GM12892 (cell line): ENCODE data around the gene HRH4. TPM values are rescaled to one million over a fixed set of nuclear protein-coding genes. Genes with fewer than 3 reads are reported as not detected.

Source experiments
- DNase-seq: peaks from one replicate; pipeline ENCODE4 v3.0.0; 2011; ENCODE audit not compliant: insufficient read length
- FAIRE-seq: peaks from 2 replicates; lab custom pipeline; 2011; peaks lifted over from hg19 to GRCh38; lab: Jason Lieb, UNC
- POLR2A ChIP-seq: IDR thresholded peaks from 2 replicates; pipeline ENCODE4 v1.6.1; 2011; ENCODE audit warnings: low read depth, low read length, control low read depth
- POLR2AphosphoS5 ChIP-seq: IDR thresholded peaks from 2 replicates; pipeline ENCODE4 v1.6.1; 2011; ENCODE audit warnings: low read depth, low read length, control low read depth
- TAF1 ChIP-seq: IDR thresholded peaks from 2 replicates; pipeline ENCODE4 v1.6.1; 2011; ENCODE audit warnings: low read depth, mild to moderate bottlenecking, control low read depth, low read length, borderline replicate concordance
- polyA plus RNA-seq: library from polyadenylated mRNA; unstranded; fragments of >200 nt; gene quantifications from one replicate; pipeline ENCODE4 v1.2.1, GENCODE V29; 2012; ENCODE audit warnings: missing spikeins, inconsistent platforms; ENCODE audit not compliant: missing spikeins

Gene HRH4
- not detected for polyA plus RNA-seq

- no peak for DNase-seq
- TF ChIP-seq TAF1 (no peak), POLR2A (no peak)
- no peak for FAIRE-seq
These were observed at the start of gene HRH4 for GRCh38 chr18:24460388-24460787. Gene HRH4 (plus strand): TSS chr18:24460637. CDS start chr18:24460729, 92 bp downstream.

GRCh38 chr18:24413148-24413547 lies 47.3 kb upstream of the HRH4 start:
- DNase-seq (no peak), FAIRE-seq (no peak)
- TF ChIP-seq TAF1 (no peak), POLR2A (no peak)

- FAIRE-seq (no peak), DNase-seq (no peak)
- TF ChIP-seq POLR2AphosphoS5 (no peak), POLR2A (no peak), TAF1 (no peak)
These were observed 46.0 kb upstream of the HRH4 start for GRCh38 chr18:24414349-24415003.

GRCh38 chr18:24417480-24417879 lies 43.0 kb upstream of the HRH4 start:
- DNase-seq = no peak
- FAIRE-seq = no peak
- TF ChIP-seq POLR2AphosphoS5 (no peak), TAF1 (no peak), POLR2A (no peak)

GRCh38 chr18:24420551-24420950 lies 39.9 kb upstream of the HRH4 start:
- DNase-seq = no peak
- FAIRE-seq = no peak
- no peak for TF ChIP-seq TAF1
- TF ChIP-seq POLR2AphosphoS5 = no peak
- TF ChIP-seq POLR2A = no peak

- TF ChIP-seq POLR2A = no peak
- TF ChIP-seq POLR2AphosphoS5 = no peak
- no peak for TF ChIP-seq TAF1
- DNase-seq (no peak), FAIRE-seq (no peak)
These were observed 38.6 kb upstream of the HRH4 start for GRCh38 chr18:24421831-24422230.

GRCh38 chr18:24426073-24426397 lies 34.4 kb upstream of the HRH4 start:
- DNase-seq = no peak
- FAIRE-seq = no peak
- no peak for TF ChIP-seq POLR2AphosphoS5
- TF ChIP-seq POLR2A = no peak
- TF ChIP-seq TAF1 = no peak

GRCh38 chr18:24426398-24427294 lies 33.8 kb upstream of the HRH4 start, which contains the start of gene IMPACT:
Gene IMPACT (plus strand): TSS chr18:24426670. CDS start chr18:24426757, 87 bp downstream.
- DNase-seq (peak; percentile 39), FAIRE-seq (peak; percentile 42)
- TF ChIP-seq POLR2AphosphoS5 = no peak
- no peak for TF ChIP-seq TAF1
- TF ChIP-seq POLR2A = no peak

- FAIRE-seq = no peak
- no peak for TF ChIP-seq POLR2AphosphoS5
- TF ChIP-seq POLR2A = no peak
- TF ChIP-seq TAF1 = no peak
- no peak for DNase-seq
These were observed 33.0 kb upstream of the HRH4 start for GRCh38 chr18:24427484-24427883.

GRCh38 chr18:24428709-24429108 lies 31.7 kb upstream of the HRH4 start:
- DNase-seq = no peak
- no peak for TF ChIP-seq POLR2A
- no peak for TF ChIP-seq POLR2AphosphoS5
- TF ChIP-seq TAF1 = no peak
- no peak for FAIRE-seq

- FAIRE-seq (no peak), DNase-seq (no peak)
- no peak for TF ChIP-seq POLR2AphosphoS5
- no peak for TF ChIP-seq TAF1
- TF ChIP-seq POLR2A = no peak
These were observed 31.2 kb upstream of the HRH4 start for GRCh38 chr18:24429188-24429587.

- no peak for DNase-seq
- no peak for FAIRE-seq
- TF ChIP-seq POLR2A (no peak), POLR2AphosphoS5 (no peak), TAF1 (no peak)
These were observed 27.8 kb upstream of the HRH4 start for GRCh38 chr18:24432618-24433017.

GRCh38 chr18:24436939-24437338 lies 23.5 kb upstream of the HRH4 start:
- DNase-seq = no peak
- no peak for TF ChIP-seq POLR2AphosphoS5
- TF ChIP-seq POLR2A = no peak
- TF ChIP-seq TAF1 = no peak
- no peak for FAIRE-seq
